ENCODE data around the gene STXBP5L.

- TF ChIP-seq CTCF (IDR thresholded peaks at IDR 0.05) (no peak), GABPB1 (CRISPR knock-in tag; IDR thresholded peaks at IDR 0.05) (no peak), IRF1 (CRISPR knock-in tag; IDR thresholded peaks at IDR 0.05) (no peak), JUN (CRISPR knock-in tag; IDR thresholded peaks at IDR 0.05) (no peak), CREB1 (CRISPR knock-in tag; IDR thresholded peaks at IDR 0.05) (no peak), SOX15 (CRISPR knock-in tag; IDR thresholded peaks at IDR 0.05) (no peak), CBFB (CRISPR knock-in tag; IDR thresholded peaks at IDR 0.05; ENCODE audit: low read depth) (no peak), ATF2 (CRISPR knock-in tag; IDR thresholded peaks at IDR 0.05; ENCODE audit: borderline replicate concordance, low read depth) (no peak), ESRRA (CRISPR knock-in tag; IDR thresholded peaks at IDR 0.05; ENCODE audit: borderline replicate concordance) (no peak), NFATC4 (CRISPR knock-in tag; IDR thresholded peaks at IDR 0.05) (no peak), PRRX2 (CRISPR knock-in tag; IDR thresholded peaks at IDR 0.05) (no peak)
Observed at GRCh38 chr3:120879411-120879810, 28.6 kb upstream of the STXBP5L start.

Measured in WTC11 (cell line).